SU-DHL-6 (cell line): ENCODE measurements around the gene RPS6KA2.

Experiments
- H2AFZ ChIP-seq: fragments of 200-600 bp; sonication (generic); 2 replicates; pipeline ENCODE4 v1.6.1; 2014; ENCODE audit warnings: low read depth, mild to moderate bottlenecking, moderate library complexity, mixed read lengths, antibody characterized with exemption, low read length; ENCODE audit not compliant: severe bottlenecking
- H3F3A ChIP-seq: fragments of 200-600 bp; shearing (Covaris generic); 2 replicates; pipeline ENCODE4 v1.6.0; 2016; ENCODE audit warnings: antibody characterized with exemption, mild to moderate bottlenecking; ENCODE audit not compliant: insufficient read depth
- H3K27ac ChIP-seq: fragments of 200-600 bp; sonication (generic); 2 replicates; pipeline ENCODE4 v1.5.1; 2016; ENCODE audit warnings: low read depth, mild to moderate bottlenecking, low read length, moderate library complexity, mixed read lengths
- H3K27me3 ChIP-seq: fragments of 200-600 bp; sonication (generic), shearing (Covaris generic); 2 replicates; pipeline ENCODE4 v1.6.0; 2014; ENCODE audit warnings: mild to moderate bottlenecking, low read length
- H3K36me3 ChIP-seq: fragments of 200-600 bp; sonication (generic); 2 replicates; pipeline ENCODE4 v1.6.1; 2014; ENCODE audit warnings: mild to moderate bottlenecking, low read length, mixed read lengths
- H3K4me2 ChIP-seq: fragments of 300-600, 200-600 bp; shearing (Covaris generic), sonication (generic); 2 replicates; pipeline ENCODE4 v1.6.0; 2014; ENCODE audit warnings: low read length, low read depth, mild to moderate bottlenecking; ENCODE audit not compliant: poor library complexity, severe bottlenecking
- H3K4me3 ChIP-seq: fragments of 200-600 bp; sonication (generic); 2 replicates; pipeline ENCODE4 v1.5.1; 2014; ENCODE audit warnings: antibody characterized with exemption, low read length, mild to moderate bottlenecking, mixed read lengths; ENCODE audit not compliant: insufficient read depth, poor library complexity, severe bottlenecking
- H3K79me2 ChIP-seq: fragments of 200-600 bp; sonication (generic); 2 replicates; pipeline ENCODE4 v1.6.1; 2014; ENCODE audit warnings: mild to moderate bottlenecking, low read length, moderate library complexity; ENCODE audit not compliant: insufficient read depth
- H3K9ac ChIP-seq: fragments of 200-600 bp; sonication (generic); 2 replicates; pipeline ENCODE4 v1.7.0; 2014; ENCODE audit warnings: mild to moderate bottlenecking, low read length
- H3K9me2 ChIP-seq: fragments of 200-600 bp; sonication (generic); replicated peaks from 2 replicates; pipeline ENCODE4 v1.6.1; 2014; ENCODE audit warnings: low read length; ENCODE audit not compliant: insufficient read depth
- H3K9me3 ChIP-seq: fragments of 200-600 bp; sonication (generic); 2 replicates; pipeline ENCODE4 v1.6.1; 2014; ENCODE audit warnings: low read length, mixed read lengths; ENCODE audit not compliant: insufficient read depth
- H4K20me1 ChIP-seq: fragments of 200-600 bp; sonication (generic); 2 replicates; pipeline ENCODE4 v1.6.1; 2014; ENCODE audit warnings: low read depth, mild to moderate bottlenecking, antibody characterized with exemption, low read length, moderate library complexity, mixed read lengths
- EZH2phosphoT487 ChIP-seq: fragments of 200-600 bp; sonication (generic), shearing (Covaris generic); conservative IDR thresholded peaks from 2 replicates; pipeline ENCODE4 v1.6.1; 2018; ENCODE audit warnings: mild to moderate bottlenecking, antibody characterized with exemption, low read length, moderate library complexity, mixed read lengths
- TF ChIP-seq, protein P1 (sequence below): fragments of 200-600 bp; sonication (generic); IDR thresholded peaks from one replicate; pipeline ENCODE4 v1.5.1; 2017; ENCODE audit warnings: antibody characterized with exemption, mild to moderate bottlenecking, low read length, moderate library complexity; ENCODE audit not compliant: insufficient read depth, poor library complexity, severe bottlenecking

Gene RPS6KA2

DNA sequence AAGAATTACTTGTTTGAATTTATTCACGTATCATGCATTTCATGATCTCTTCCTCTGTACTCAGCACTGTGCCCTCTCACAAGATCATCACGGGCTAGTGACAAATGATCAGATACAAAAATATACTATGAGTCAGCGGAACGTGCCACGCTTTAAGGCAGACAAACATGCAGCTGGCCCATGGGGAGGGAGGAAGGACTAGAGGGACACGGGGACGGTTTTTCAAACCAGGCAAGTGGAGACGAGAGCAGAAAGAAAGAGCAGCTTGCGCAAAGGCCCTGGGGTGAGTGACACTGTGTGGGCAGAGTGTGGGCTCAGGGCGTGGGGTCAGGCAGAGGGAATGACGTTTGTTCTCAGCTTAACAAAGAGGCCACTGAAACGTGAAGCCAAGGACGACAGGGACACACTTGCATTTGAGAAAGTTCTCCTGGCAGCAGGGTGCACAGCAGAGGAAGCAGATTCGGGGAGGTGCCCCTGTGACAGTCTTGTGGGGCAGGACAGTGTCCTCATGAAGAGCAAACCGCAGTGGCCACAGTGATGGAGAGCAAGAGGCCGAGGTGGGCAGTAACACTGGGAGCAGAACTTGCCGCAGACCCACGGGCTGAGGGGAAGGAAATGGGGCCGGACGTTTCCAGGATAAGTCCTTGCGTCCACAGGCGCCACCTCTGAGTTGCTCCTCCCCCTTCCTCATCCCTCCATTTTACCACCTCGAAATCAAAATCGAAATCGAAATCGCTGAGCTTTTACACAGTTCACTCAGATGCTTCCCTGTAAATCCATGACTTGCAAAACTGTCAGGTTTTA, 6.9 kb upstream of the RPS6KA2 start:
- Histone ChIP-seq H3K4me2 (no peak overlapping the region), H3K79me2 (no peaks in the 10 kb centered on the region), H3K36me3 (no peaks in the 10 kb centered on the region), H3K27ac (no peak overlapping the region), H3F3A (no peaks in the 10 kb centered on the region), H4K20me1 (no peaks in the 10 kb centered on the region), H3K9ac (no peak overlapping the region), H3K27me3 (no peaks in the 10 kb centered on the region), H3K9me3 (no peaks in the 10 kb centered on the region), H3K9me2 (no peaks in the 10 kb centered on the region), H3K4me3 (no peak overlapping the region), H2AFZ (no peak overlapping the region)
- TF ChIP-seq, protein P1, sequence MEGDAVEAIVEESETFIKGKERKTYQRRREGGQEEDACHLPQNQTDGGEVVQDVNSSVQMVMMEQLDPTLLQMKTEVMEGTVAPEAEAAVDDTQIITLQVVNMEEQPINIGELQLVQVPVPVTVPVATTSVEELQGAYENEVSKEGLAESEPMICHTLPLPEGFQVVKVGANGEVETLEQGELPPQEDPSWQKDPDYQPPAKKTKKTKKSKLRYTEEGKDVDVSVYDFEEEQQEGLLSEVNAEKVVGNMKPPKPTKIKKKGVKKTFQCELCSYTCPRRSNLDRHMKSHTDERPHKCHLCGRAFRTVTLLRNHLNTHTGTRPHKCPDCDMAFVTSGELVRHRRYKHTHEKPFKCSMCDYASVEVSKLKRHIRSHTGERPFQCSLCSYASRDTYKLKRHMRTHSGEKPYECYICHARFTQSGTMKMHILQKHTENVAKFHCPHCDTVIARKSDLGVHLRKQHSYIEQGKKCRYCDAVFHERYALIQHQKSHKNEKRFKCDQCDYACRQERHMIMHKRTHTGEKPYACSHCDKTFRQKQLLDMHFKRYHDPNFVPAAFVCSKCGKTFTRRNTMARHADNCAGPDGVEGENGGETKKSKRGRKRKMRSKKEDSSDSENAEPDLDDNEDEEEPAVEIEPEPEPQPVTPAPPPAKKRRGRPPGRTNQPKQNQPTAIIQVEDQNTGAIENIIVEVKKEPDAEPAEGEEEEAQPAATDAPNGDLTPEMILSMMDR, result no peak
- no peak for TF ChIP-seq EZH2phosphoT487

DNA sequence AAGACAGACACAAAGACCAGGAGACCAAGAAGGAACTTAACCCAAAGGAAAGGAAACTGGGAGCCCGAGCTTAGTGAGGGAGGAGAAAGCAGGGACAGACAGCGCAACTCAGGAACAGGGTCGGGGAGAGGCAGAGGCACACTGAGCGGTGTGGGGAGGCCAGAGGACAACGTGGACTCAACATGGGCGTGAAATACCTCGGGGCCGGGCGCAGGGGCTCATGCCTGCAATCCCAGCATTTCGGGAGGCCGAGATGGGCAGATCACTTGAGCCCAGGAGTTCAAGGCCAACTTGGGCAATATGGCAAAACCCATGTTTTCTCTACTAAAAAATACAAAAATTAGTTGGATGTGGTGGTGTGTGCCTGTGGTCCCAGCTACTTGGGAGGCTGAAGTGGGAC, 5.7 kb upstream of the RPS6KA2 start:
- no peak overlapping the region for H3K27ac ChIP-seq
- no peaks in the 10 kb centered on the region for H3F3A ChIP-seq
- H4K20me1 ChIP-seq, result no peaks in the 10 kb centered on the region
- TF ChIP-seq, protein P1, result no peak
- no peak for TF ChIP-seq EZH2phosphoT487
- H2AFZ ChIP-seq, result no peak overlapping the region
- no peak overlapping the region for H3K9ac ChIP-seq
- H3K36me3 ChIP-seq, result no peaks in the 10 kb centered on the region
- H3K9me2 ChIP-seq, result no peaks in the 10 kb centered on the region
- H3K27me3 ChIP-seq, result no peaks in the 10 kb centered on the region
- no peak overlapping the region for H3K4me3 ChIP-seq
- H3K4me2 ChIP-seq, result no peak overlapping the region
- no peaks in the 10 kb centered on the region for H3K9me3 ChIP-seq
- no peaks in the 10 kb centered on the region for H3K79me2 ChIP-seq

DNA sequence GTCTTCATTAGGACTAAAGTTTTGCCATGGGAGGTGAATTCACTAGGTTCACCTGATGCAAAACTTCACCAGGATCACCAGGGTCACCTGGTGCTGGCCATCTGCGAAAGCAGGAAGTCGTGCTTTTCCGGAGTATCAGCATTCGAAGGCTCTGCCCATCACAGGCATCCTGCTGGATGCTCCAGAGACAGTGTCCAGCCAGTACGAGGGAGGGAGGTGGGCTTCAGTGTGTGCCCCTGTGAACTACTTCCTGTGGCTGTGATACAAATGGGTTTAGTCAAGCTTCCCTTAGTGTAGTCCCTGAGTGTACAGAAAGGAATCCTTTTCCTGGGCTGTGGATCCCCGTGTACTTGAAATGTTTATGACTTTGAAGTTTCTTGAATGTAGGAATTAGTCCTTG, 3.4 kb upstream of the RPS6KA2 start:
- H4K20me1 ChIP-seq, result no peaks in the 10 kb centered on the region
- H2AFZ ChIP-seq, result no peak overlapping the region
- no peaks in the 10 kb centered on the region for H3K9me2 ChIP-seq
- H3K27me3 ChIP-seq, result no peaks in the 10 kb centered on the region
- no peak overlapping the region for H3K4me2 ChIP-seq
- H3K9me3 ChIP-seq, result no peaks in the 10 kb centered on the region
- no peaks in the 10 kb centered on the region for H3K79me2 ChIP-seq
- H3F3A ChIP-seq, result no peaks in the 10 kb centered on the region
- H3K9ac ChIP-seq, result no peak overlapping the region
- no peaks in the 10 kb centered on the region for H3K36me3 ChIP-seq
- H3K27ac ChIP-seq, result no peak overlapping the region
- TF ChIP-seq EZH2phosphoT487, result no peak
- TF ChIP-seq, protein P1, result no peak
- no peak overlapping the region for H3K4me3 ChIP-seq
